ACHN (cell line): ENCODE results near the gene OPRM1.

Experiments
- DNase-seq: peaks from one replicate; pipeline ENCODE4 v3.0.0-alpha.2; 2015
- in situ Hi-C: cut with HindIII; loops from 2 replicates; pipeline ENCODE4 v1.10.0; 2017; ENCODE audit warnings: low sequenced_read_pairs, low pct_ligation_motif_present, low pct_unique_long_range_greater_than_20kb

The OPRM1 gene

DNA sequence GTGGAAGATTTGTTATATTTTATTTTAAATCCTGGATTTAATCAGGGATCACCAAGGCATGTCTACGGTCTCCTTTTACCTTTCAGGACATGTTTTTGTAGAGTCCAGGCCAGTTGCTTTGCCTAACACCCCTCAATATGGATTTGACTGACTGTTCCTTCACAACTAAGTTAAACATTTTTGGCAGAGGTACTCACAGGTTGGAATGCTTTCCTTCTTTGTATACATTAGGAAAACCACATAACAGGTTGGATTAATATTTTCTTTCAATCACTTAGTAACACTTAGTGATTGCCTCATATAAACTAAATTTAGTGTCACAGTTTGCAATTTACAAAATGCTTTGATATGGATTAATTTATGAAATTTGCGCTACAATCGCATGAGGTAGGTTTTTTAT lies 253.0 kb downstream of the OPRM1 start:
- no peak for DNase-seq
- in situ Hi-C loops = no loop called here

- in situ Hi-C loops = no loop called here
Observed at GRCh38 chr6:154292855-154293519, 253.9 kb downstream of the OPRM1 start.

DNA sequence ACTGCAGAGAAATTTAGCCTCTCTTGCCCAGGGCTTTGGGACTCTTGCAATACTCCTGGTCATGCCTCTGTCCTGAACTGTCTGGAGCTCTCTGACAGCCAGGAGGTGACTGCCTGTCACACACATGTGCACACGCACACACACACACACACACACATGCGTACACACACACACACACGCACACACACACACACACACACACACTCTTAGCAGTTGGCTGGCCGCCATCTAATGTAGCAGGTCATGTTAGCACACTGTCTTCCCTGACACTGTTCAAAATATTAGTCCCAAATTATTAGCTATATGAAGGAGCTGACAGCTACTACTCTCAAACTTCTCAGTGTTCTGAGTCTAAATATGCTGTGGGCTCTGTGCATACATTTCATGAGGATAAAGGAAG lies 256.7 kb downstream of the OPRM1 start:
- in situ Hi-C loops = no loop called here
- no peak for DNase-seq

More at GRCh38 chr6:154292855-154293519, 253.9 kb downstream of the OPRM1 start:
- DNase-seq = peak; percentile 59
